NOMO-1 treated with dmso at 0.1 percent for 144 hours (cell line): Measurements from ENCODE around the gene RNMT.

Experiments
- DNase-seq: peaks from one replicate; lab custom pipeline; 2025; ENCODE audit not compliant: unreplicated experiment; lab: John Stamatoyannopoulos, UW

RNMT gene

GRCh38 chr18:13810950-13811485 lies 84.5 kb downstream of the RNMT start:
- DNase-seq: no peak

DNA sequence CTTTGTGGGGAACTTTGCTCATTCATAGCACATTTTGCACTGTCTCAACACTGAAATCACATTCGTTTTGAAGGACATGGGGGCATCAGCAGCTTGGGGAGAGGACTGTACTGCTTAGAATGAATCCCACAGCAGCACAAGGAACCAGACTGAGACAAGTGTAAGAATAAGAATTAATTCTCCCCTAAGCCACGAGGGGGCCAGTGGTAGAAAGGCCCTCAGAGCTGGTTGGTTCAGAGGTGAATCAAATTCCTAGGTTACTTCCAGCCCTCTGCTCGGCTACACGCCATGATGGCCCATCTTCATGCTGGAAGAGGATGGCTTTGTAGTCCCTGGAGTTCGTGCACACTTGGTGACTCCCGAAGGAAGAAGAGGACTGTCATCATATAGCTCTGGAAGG lies 85.5 kb downstream of the RNMT start:
- DNase-seq: no peak

DNA sequence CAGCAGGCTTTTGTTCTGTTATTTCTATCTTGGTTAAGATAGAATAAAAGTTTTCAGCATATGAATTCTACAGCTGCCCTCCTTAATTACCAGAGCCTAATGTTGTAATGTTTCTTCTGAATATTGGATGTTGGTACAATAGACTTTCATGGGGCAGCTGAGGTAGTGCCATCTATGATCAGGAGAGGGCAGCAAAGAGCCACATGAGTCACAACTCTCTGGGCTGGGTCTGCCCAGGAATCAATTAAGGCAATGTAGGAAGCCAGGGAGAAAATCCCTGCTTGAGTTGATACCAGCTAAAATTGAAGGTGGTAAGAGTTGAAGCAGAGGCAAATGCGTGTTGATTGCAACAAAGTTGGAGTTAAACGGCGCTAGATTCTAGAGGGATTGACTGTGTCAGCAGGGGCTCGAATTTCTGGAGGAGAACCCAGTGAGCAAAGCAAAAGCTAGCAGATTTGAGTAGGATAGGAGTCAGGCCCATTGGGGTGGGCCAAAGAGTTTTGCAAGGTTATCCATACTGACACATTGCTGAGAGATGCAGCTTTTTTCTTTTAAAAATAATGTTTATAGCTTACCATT lies 86.9 kb downstream of the RNMT start:
- peak; percentile 8 for DNase-seq
